ENCODE data around the gene GNG7. TPM values are rescaled to one million over a fixed set of nuclear protein-coding genes. Genes with fewer than 3 reads are reported as not detected.
A peak's percentile ranks its signal among the peaks of the same experiment; 100 is the strongest.
"Not testable (repeated sequence)": the region's sequence is repeated elsewhere in the genome, so short reads cannot be mapped to it uniquely, and the experiment has no call there.

GNG7 gene
- total RNA-seq, 1 experiment from 2014 or later: 0.75 TPM

- not testable (repeated sequence) for DNase-seq (ENCODE audit: low spot score)
Observed at GRCh38 chr19:2643123-2643737, 59.3 kb downstream of the GNG7 start.

DNA sequence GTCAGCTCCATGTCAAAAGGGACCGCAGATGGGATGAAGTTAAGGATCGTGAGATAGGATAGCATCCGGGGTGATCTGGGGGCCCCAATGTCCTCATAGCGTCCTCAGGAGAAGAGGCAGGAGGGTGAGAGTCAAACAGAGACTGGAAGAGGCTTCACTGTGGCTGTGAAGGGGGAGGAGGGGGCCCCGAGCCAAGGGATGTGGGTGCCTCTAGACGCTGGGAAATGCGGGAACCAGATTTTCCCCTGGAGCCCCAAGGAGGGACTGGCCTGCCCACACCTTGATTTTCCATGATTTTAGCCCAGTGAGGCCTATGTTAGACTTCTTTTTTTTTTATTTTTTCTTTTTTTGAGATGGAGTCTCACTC, 61.2 kb downstream of the GNG7 start:
- no peak for DNase-seq (ENCODE audit: low spot score)

DNA sequence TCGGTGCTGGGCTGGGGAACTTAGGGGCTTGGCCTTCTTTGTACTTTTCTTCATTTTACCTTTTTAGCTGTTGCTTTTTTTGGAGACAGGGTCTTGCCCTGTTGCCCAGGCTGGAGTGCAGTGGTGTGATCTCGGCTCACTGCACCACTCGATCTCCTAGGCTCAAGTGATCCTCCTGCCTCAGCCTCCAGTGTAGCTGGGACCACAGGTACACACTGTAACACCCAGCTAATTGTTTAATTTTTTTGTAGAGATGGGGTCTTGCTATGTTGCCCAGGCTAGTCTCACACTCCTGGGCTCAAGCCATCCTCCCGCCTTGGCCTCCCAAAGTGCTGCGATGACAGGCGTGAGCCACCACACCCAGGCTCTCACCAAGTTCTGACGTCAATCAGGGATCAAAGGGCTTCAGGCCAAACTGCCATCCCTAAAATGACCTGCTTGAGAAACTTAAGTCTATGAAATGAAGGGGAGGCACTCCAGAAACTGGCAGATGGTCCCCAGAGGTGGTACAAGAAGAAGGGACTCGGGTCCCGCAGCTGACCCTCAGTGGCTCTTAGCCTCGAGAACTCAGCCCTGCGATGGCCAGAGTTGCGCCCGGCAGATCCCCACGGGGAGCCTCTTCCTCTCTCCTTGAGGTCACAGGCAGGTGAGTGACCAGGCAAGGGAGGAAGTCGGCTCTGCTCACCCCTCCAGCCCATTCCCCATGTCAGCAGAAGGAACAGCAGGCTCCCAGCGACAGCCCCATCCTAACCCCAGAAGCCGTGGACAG, 61.7 kb downstream of the GNG7 start:
- DNase-seq (ENCODE audit: low spot score): no peak

DNA sequence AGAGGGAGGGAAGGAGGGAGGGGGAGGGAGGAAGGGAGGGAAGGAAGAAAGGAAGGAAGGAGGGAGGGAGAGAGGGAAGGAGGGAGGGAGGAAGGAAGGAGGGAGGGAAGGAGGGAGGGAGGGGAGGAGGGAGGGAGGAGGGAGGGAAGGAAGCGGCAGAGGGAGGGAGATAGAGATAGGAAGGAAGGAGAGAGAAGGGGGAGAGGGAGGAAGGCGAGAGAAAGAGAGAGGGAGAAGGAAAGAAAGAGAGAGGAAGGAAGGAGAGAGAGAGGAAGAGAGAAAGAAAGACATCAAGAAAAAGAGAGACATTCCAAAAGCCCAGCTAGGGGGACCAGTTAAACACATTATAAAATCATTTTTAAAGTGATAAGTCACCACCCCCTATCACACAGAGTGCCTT, 62.5 kb downstream of the GNG7 start:
- DNase-seq (ENCODE audit: low spot score): no peak

DNA sequence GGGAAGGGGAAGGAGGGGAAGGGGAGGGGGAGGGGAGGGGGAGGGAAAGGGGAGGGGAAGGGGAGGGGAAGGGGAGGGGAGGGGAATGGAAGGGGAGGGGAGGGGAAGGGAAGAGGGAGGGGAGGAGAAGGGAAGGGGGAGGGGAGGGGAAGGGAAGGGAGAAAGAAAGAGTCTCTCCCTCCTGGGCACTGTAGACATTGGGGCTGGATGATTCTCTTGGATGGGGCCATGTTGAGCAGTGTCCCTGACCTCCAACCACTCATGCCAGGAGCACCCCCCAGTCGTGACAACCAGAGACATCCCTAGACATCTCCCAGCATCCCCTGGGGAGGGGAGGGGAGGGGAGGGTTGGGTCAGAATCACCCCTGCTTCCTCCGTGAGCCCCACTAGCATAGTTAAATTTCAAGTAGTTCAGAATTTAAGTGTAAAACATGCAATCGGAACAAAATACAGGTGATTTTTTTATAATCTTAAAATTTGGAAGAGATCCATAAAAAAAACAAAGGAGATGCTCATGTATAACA, 64.0 kb downstream of the GNG7 start:
- no peak for DNase-seq (ENCODE audit: low spot score)

- no peak for DNase-seq (ENCODE audit: low spot score)
Observed at GRCh38 chr19:2636897-2637683, 65.4 kb downstream of the GNG7 start.

DNA sequence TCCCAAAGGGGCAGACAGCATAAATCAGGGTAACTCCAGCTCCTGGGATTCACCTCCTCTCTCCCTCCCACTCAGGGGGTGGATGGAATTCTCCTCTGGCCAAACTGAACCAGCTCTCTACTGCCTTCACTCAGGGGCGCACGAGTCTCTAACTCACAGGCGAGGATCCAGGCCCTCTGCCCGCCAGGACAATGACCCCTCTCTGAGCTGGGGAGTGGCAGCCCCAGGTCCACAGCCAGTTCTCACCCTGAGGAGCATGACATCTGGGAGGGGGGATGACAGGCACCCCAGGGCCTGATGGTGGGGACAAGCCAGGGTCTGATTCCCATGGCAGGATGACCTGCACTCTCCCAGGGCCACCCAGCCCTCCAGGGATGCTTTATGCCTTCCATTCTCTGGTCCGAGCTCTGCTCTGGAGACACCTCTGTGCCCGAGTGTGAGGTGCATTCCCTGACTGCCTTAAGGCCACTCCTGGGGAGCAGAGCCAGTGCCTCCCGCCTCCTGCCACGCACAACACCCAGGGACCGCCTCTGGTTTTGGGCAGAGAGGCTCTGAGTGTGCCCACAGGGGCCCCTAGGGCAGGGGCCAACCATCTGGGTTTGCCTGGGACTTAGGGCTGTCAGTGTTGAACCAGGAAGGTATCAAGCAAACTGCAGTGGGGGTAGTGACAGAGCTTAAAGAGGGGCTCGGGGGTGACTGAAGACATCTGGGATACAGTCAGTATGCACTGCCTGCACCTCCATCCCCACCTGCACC, 66.2 kb downstream of the GNG7 start:
- no peak for DNase-seq (ENCODE audit: low spot score)

GRCh38 chr19:2634960-2635359, 67.5 kb downstream of the GNG7 start:
- no peak for DNase-seq (ENCODE audit: low spot score)

DNA sequence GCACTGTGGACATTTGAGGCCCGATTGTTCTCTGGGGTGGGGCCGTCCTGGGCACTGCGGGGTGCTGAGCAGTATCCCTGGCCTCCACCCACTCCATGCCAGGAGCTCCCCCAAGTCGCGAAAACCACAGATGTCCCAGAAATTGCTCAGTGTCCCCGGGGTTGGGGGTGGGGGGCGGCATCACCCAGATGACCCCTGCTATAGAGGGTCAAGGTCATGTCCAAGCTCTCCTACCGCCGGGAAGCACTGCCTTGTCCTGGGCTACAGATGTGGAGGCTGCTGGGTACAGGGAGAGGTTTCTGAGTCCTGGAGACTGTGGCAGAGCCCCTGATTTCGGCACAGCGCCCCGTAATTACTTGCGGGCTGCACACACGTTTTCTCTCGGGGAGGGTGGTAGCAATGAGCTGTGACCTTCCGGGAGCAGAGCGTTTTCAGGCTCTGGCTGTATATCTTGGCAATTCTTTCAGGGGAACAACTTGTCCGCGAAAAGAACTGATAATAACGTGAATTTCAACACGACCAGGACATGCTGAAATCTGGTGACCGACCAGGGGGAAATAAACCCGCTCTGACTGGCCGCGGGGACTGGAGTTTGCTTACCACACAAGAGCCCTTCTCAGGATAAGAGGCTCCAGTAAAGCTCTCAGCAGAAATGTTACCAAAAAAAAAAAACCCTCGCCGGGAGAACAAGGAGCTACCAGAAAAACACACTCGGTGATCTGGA, 68.1 kb downstream of the GNG7 start:
- no peak for DNase-seq (ENCODE audit: low spot score)

DNA sequence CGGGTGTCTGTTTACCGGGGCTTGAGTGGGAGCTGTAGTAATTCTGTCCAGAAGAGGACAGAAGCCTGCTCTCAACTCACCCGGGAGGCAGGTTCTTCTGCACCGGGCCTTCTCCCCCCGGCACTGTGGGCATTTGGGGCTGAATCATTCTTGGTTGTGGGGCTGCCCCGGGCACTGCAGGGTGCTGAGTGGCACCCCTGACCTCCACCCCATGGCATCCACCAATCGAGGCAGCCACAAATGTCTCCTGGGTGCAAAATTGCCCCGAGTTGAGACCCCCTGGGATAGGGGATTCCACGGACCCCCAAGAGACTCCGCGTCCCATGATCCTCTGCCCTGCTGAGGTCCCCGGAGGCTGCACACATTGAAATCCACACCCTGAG, 68.8 kb downstream of the GNG7 start:
- no peak for DNase-seq (ENCODE audit: low spot score)

GRCh38 chr19:2631213-2631821, 71.2 kb downstream of the GNG7 start:
- no peak for DNase-seq (ENCODE audit: low spot score)

DNA sequence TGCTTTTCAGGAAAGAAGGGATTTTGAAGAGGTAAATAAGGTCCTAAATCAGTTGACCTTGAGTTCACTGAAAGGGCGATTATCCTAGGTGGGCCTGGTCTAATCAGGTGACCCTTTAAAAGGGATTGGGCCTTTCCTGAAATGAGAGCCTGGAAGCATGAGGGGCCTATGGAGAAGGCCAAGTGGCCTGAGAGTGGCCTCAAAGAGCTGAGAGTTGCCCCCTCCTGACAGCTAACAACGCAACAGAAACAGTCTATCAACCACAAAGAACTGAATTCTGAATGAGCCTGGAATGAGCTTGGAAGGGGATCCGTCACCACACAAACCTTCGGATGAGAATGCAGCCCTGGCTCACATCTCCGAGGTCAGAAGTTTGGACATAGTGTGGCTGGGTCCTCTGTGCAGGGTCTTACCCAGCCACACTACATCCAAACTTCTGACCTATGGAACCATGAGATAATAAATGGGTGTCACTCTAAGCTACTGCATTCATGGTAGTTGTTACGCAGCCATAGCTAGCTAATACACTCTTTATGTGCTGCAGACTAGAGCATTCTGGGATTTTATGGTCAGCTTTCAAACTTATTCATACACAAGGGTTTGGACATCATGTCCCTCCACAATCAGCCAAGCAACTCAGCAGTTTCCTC, 72.0 kb downstream of the GNG7 start:
- DNase-seq (ENCODE audit: low spot score): no peak

DNA sequence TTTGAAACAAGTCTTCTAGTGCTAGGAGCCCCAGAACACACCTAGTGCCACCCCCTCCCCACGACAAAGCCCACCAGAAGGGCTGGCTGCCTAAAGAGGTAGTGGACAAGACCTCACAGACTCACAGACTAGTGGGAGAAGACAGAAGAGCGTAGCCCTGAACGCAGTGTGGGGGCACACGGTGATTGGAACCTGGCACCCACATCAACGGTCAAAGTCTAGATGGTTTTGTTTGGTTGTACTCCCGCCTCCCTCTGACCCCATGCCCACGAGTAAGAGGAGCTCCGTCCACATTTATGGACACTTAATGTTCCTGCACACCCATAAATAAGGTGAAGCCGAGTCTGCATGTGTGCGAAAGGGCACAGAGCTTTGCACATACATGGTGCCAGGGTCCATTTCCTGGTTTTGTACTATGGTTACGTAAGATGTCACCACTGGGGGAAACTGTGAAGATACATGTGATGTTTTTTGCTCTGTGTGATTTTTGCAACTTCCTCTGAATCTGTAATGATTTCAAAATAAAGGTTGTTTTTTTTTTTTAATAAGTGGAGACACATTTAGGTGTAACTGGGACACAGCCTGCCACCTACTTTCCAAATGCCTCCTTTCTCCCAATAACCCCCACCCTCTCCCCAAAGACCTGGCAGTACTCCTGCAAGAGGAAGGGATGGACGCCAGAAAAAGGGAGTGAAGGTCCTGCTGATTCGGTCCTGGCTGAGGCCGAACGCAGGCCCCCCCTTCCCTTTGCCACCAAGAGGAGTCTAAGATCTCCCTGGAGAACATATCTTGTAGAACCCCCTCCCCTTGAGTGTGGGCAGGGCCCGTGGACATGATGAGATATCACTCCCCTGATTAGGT, 72.8 kb downstream of the GNG7 start:
- no peak for DNase-seq (ENCODE audit: low spot score)

- DNase-seq (ENCODE audit: low spot score): no peak
Observed at GRCh38 chr19:2628597-2628996, 73.9 kb downstream of the GNG7 start.

DNA sequence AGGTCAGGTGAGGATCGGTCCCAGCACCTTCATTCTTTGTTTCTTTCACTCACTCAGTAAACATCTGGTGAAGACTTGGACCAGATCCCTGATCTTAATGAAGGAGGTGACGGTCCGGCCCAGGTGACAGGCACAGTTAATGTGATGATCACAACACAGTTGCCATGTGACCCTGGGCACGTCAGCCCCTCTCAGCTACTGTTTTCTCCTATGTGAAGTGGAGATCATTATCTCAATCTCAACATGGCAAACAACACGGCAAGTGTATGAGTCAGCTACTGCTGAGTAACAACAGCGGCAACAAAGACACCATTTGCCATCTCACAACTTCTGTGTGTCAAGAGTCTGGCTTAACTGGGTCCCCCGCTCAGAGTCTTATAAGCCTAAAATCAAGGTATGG, 74.6 kb downstream of the GNG7 start:
- DNase-seq (ENCODE audit: low spot score): no peak

DNA sequence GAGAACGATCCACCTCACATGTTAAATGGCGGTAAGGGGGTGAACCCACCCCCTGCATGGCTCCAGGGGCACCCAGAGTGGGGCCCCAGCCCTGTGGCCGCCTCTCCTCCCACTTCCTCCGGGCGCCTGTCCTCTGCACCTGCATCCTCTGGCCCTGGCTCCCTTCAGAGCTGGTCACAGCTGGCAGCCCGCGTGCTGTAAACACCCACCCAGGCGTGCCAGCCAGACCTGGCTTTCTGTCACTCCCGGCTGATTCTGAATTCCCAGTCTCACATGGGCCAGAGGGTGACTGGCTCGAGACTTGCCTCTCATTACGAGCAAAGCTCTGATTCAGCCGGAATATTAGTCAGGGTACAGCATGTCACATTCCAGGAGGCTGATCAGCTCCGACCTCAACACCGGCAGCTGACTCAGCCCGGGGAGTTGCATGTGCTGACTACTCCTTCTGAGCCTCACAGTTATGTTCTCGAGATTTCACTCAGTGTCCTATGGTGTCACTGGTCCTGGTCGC, 75.1 kb downstream of the GNG7 start:
- peak; percentile 91 for DNase-seq (ENCODE audit: low spot score)

GRCh38 chr19:2625434-2625833, 77.1 kb downstream of the GNG7 start:
- no peak for DNase-seq (ENCODE audit: low spot score)

DNA sequence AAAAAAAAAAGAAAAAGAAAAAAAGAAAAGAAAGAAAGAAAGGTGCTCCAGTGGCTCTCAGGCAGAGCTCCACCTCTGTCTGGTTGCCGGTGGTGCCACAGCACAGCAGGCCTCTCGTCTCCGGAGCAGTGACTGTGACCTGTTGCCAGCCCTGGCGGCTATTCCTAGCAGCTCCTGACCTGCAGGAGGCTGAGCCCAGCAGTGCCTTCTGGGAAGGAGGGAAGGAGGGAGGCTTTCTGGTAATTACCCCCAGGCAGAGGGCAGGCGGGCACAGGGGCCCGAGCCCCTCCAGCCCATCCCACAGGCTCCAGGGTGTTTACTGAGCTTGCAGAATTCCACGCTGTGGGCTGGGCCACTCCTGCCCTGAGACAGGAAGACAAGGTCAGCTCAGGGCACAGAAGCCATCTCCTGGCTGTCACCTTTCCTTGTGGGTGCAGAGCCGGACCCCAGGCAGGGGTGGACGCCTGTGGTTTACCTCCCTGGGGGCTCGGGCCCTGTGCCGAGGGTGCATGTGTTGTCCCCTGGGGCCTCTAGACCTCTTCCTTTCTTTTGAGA, 77.9 kb downstream of the GNG7 start:
- DNase-seq (ENCODE audit: low spot score): peak; percentile 65

GRCh38 chr19:2623798-2624197, 78.7 kb downstream of the GNG7 start:
- no peak for DNase-seq (ENCODE audit: low spot score)

Measured in H4 (cell line).